IMR-90 (cell line): ENCODE measurements around the gene SRP14. TPM values are rescaled to one million over a fixed set of nuclear protein-coding genes. Genes with fewer than 3 reads are reported as not detected.

Experiments
- ATAC-seq: fragments of 200-7000 bp; cut with Tn5 transposase; 2 replicates; pipeline ENCODE4 v1.9.1; 2020; ENCODE audit warnings: low read depth, mild to moderate bottlenecking, moderate library complexity
- BruUV-seq: library from RNA; stranded (reverse); fragments of 400-500 nt; replicated peaks from 2 replicates; lab custom pipeline; 2021; lab: Mats Ljungman, UMichigan
- CTCF ChIA-PET: fragments of 300-600 bp; formaldehyde crosslinking; extraction: SDS; loops from one replicate; lab custom pipeline; 2021; ENCODE audit warnings: antibody characterized with exemption; lab: Yijun Ruan, JAX
- POLR2A ChIA-PET: fragments of 300-600 bp; sonication (Branson Sonifier 250); formaldehyde crosslinking; loops from one replicate; lab custom pipeline; 2022; ENCODE audit warnings: antibody characterized with exemption; ENCODE audit not compliant: unreplicated experiment; lab: Charles Lee
- DNase-seq: peaks from one replicate; pipeline ENCODE4 v3.0.0; 2013
- H2AFZ ChIP-seq: replicated peaks from 2 replicates; pipeline ENCODE3; 2013; ENCODE audit warnings: low read length, mild to moderate bottlenecking; ENCODE audit not compliant: poor library complexity
- H2AK5ac ChIP-seq: 2 replicates; pipeline ENCODE4 v1.6.1; 2013; ENCODE audit warnings: low read depth, low read length, inconsistent platforms
- H2AK9ac ChIP-seq: replicated peaks from 2 replicates; pipeline ENCODE3; 2013; ENCODE audit warnings: mild to moderate bottlenecking, low read depth, low read length, moderate library complexity; ENCODE audit not compliant: poor library complexity
- H2BK120ac ChIP-seq: 2 replicates; pipeline ENCODE4 v1.6.1; 2013; ENCODE audit warnings: low read depth, low read length, inconsistent platforms
- H2BK15ac ChIP-seq: 3 replicates; pipeline ENCODE4 v1.6.1; 2013; ENCODE audit warnings: low read depth, low read length, inconsistent platforms
- H2BK20ac ChIP-seq: 2 replicates; pipeline ENCODE4 v1.6.1; 2013; ENCODE audit warnings: low read depth, mild to moderate bottlenecking, inconsistent platforms, low read length, moderate library complexity
- H2BK5ac ChIP-seq: 2 replicates; pipeline ENCODE4 v1.6.1; 2013; ENCODE audit warnings: mild to moderate bottlenecking, low read depth, low read length, inconsistent platforms; ENCODE audit not compliant: poor library complexity, severe bottlenecking
- H3K14ac ChIP-seq: replicated peaks from 2 replicates; pipeline ENCODE4 v1.6.1; 2013; ENCODE audit warnings: low read depth, low read length, inconsistent platforms
- H3K18ac ChIP-seq: 2 replicates; pipeline ENCODE4 v1.6.1; 2013; ENCODE audit warnings: low read depth, low read length, control low read depth
- H3K23ac ChIP-seq: 2 replicates; pipeline ENCODE4 v1.6.1; 2013; ENCODE audit warnings: low read depth, low read length, inconsistent platforms
- H3K27ac ChIP-seq: 2 replicates; pipeline ENCODE4 v1.5.1; 2013; ENCODE audit warnings: mild to moderate bottlenecking, control low read depth, low read length; ENCODE audit not compliant: insufficient read depth
- H3K27me3 ChIP-seq: 2 replicates; pipeline ENCODE4 v1.6.1; 2013; ENCODE audit warnings: low read length; ENCODE audit not compliant: control insufficient read depth, insufficient read depth
- H3K36me3 ChIP-seq: 2 replicates; pipeline ENCODE4 v1.6.1; 2013; ENCODE audit warnings: low read length, mixed read lengths; ENCODE audit not compliant: control insufficient read depth, insufficient read depth
- H3K4ac ChIP-seq: 2 replicates; pipeline ENCODE4 v1.6.1; 2013; ENCODE audit warnings: low read depth, low read length, inconsistent platforms
- H3K4me1 ChIP-seq: 2 replicates; pipeline ENCODE4 v1.6.1; 2013; ENCODE audit warnings: low read length, mixed read lengths; ENCODE audit not compliant: control insufficient read depth, insufficient read depth
- H3K4me2 ChIP-seq: 2 replicates; pipeline ENCODE4 v1.6.1; 2013; ENCODE audit warnings: low read depth, mild to moderate bottlenecking, control low read depth, low read length, moderate library complexity
- H3K4me3 ChIP-seq: 2 replicates; pipeline ENCODE4 v1.5.1; 2013; ENCODE audit warnings: low read depth, mild to moderate bottlenecking, control low read depth, low read length, moderate library complexity; ENCODE audit not compliant: insufficient read depth
- H3K56ac ChIP-seq: 2 replicates; pipeline ENCODE4 v1.6.1; 2013; ENCODE audit warnings: low read length, inconsistent platforms; ENCODE audit not compliant: insufficient read depth; ENCODE audit errors: extremely low read depth
- H3K79me1 ChIP-seq, 2 experiments: 2 replicates each; pipeline ENCODE4 v1.6.1; 2013; ENCODE audit warnings: low read length in 2 of 2, inconsistent platforms in 1 of 2, low read depth in 1 of 2
- H3K9ac ChIP-seq: 2 replicates; pipeline ENCODE4 v1.6.1; 2013; ENCODE audit warnings: low read depth, low read length, control low read depth
- H3K9me1 ChIP-seq: 2 replicates; pipeline ENCODE4 v1.6.1; 2013; ENCODE audit warnings: low read length, inconsistent platforms; ENCODE audit not compliant: insufficient read depth
- H3K9me3 ChIP-seq: 2 replicates; pipeline ENCODE4 v1.6.1; 2013; ENCODE audit warnings: low read length; ENCODE audit not compliant: control insufficient read depth, insufficient read depth
- H4K20me1 ChIP-seq: 2 replicates; pipeline ENCODE4 v1.6.1; 2013; ENCODE audit warnings: low read length, inconsistent platforms; ENCODE audit not compliant: insufficient read depth
- H4K5ac ChIP-seq: 2 replicates; pipeline ENCODE4 v1.6.1; 2013; ENCODE audit warnings: mild to moderate bottlenecking, low read depth, low read length, control low read depth
- H4K8ac ChIP-seq, 2 experiments: 2 replicates each; pipeline ENCODE4 v1.6.1; 2013; ENCODE audit warnings: low read depth in 2 of 2, low read length in 2 of 2, control low read depth in 1 of 2, inconsistent platforms in 1 of 2
- H4K91ac ChIP-seq: 2 replicates; pipeline ENCODE4 v1.6.1; 2013; ENCODE audit warnings: low read depth, low read length, inconsistent platforms; ENCODE audit not compliant: insufficient read depth
- FOS ChIP-seq: fragments of 150-350 bp; IDR thresholded peaks from 2 replicates; pipeline ENCODE4 v1.6.1; 2016; ENCODE audit warnings: low read depth, low read length
- POLR2A ChIP-seq: IDR thresholded peaks from 2 replicates; pipeline ENCODE4 v1.6.1; 2012; ENCODE audit warnings: mild to moderate bottlenecking, low read depth, low read length
- RAD21 ChIP-seq: IDR thresholded peaks from 2 replicates; pipeline ENCODE4 v1.6.1; 2012; ENCODE audit warnings: low read length, improper control_type of control experiment
- RCOR1 ChIP-seq: IDR thresholded peaks from 2 replicates; pipeline ENCODE4 v1.6.1; 2012; ENCODE audit warnings: mild to moderate bottlenecking, low read length, improper control_type of control experiment; ENCODE audit not compliant: insufficient replicate concordance
- RFX5 ChIP-seq: IDR thresholded peaks from 2 replicates; pipeline ENCODE4 v1.8.0; 2012; ENCODE audit warnings: low read depth, mild to moderate bottlenecking, low read length, moderate library complexity
- SMC3 ChIP-seq: fragments of 150-350 bp; IDR thresholded peaks from 2 replicates; pipeline ENCODE4 v1.6.1; 2016; ENCODE audit warnings: low read depth, mild to moderate bottlenecking, antibody characterized with exemption, low read length, moderate library complexity
- WGBS, 2 experiments: methylation state at CpG; one replicate each; pipeline versions ENCODE4 v1.1.5 to v1.1.7; 2013; ENCODE audit warnings: missing lambda C conversion rate in 2 of 2; ENCODE audit not compliant: insufficient read length in 1 of 2; ENCODE audit errors: extremely low coverage in 2 of 2; 5-methylcytosine and 5-hydroxymethylcytosine counted together
- dilution Hi-C: fragments of 300-500 bp; cut with HindIII; formaldehyde crosslinking; loops from one replicate; pipeline ENCODE4 v1.14.3; 2018; ENCODE audit warnings: low sequenced_read_pairs; ENCODE audit not compliant: unreplicated experiment
- in situ Hi-C: fragments of 300-500 bp; cut with MboI; formaldehyde crosslinking; loops from 3 replicates; pipeline ENCODE4 v1.14.3; 2019; ENCODE audit warnings: low sequenced_read_pairs, inconsistent platforms, mixed read lengths
- intact Hi-C: fragments of 100-400 bp; cut with micrococcal nuclease; formaldehyde crosslinking; loops from 2 replicates; pipeline ENCODE4 v1.10.0; 2022
- polyA plus RNA-seq, 3 experiments: library from polyadenylated mRNA; depleted of rRNA; stranded (reverse); fragments of >200 nt; gene quantifications; 2 replicates each; pipeline ENCODE4 v1.2.3, GENCODE V29; 2012; ENCODE audit warnings: low replicate concordance in 1 of 3
- total RNA-seq: library from RNA; depleted of rRNA; stranded (reverse); fragments of >200 nt; gene quantifications from 2 replicates; pipeline ENCODE4 v1.2.3, GENCODE V29; 2012
- TF ChIP-seq, protein P1 (sequence below): fragments of 150-350 bp; IDR thresholded peaks from 2 replicates; pipeline ENCODE4 v1.6.1; 2016; ENCODE audit warnings: low read depth, mild to moderate bottlenecking, low read length, moderate library complexity, borderline replicate concordance

Gene SRP14
- total and polyA plus RNA-seq, 2 of the 4 experiments (the other 2 are of a cell fraction) = 106 to 295 TPM

DNA sequence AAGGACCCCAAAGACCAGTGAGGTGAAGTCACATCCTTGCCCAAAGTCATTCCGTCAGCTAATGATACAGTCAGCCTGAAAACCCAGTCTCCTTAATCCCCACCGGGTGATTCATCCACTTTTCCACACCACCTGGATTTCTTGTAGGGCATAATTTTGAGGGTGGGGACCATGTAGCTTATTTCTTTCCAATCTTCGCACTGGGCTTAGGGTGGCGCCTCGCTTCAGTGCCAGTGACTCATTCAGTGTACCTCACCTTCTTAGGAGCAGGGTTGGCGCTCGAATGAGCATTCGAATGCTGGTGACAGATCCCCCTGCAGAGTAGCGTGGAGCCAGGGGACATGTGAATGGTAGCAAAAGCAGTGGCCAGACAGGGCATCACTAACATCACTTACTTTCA lies 45.7 kb upstream of the SRP14 start:
- dilution Hi-C loops (no loop called here), intact Hi-C loops (no loop called here), in situ Hi-C loops (no loop called here)
- DNase-seq = no peak
- no peak overlapping the region for H4K5ac ChIP-seq
- H3K56ac ChIP-seq = no peak overlapping the region
- H3K23ac ChIP-seq = no peak overlapping the region
- peak overlapping the region; percentile 49; the same call in 1 of the 2 replicates for H4K91ac ChIP-seq
- H3K4me2 ChIP-seq = no peak overlapping the region
- H2AFZ ChIP-seq = no peak overlapping the region
- H3K9ac ChIP-seq = no peak overlapping the region
- no peak overlapping the region for H3K4me3 ChIP-seq
- ChIA-PET POLR2A (no interaction called here), CTCF (no interaction called here)
- peak overlapping the region; percentile 54 for H2BK20ac ChIP-seq
- no peak overlapping the region for H3K27ac ChIP-seq
- H2BK15ac ChIP-seq = peak overlapping the region; percentile 30; the same call in 2 of the 3 replicates
- peaks cover 45% of the 10 kb centered on the region for H3K4me1 ChIP-seq
- no peaks in the 10 kb centered on the region for H3K36me3 ChIP-seq
- no peak overlapping the region for H3K18ac ChIP-seq
- no TSS peak for BruUV-seq
- peak overlapping the region; percentile 15 for H2AK9ac ChIP-seq
- ATAC-seq = no peak
- H2BK120ac ChIP-seq = peak overlapping the region; percentile 60
- peaks cover 46% of the 10 kb centered on the region for H3K9me1 ChIP-seq
- peak overlapping the region; percentile 81 for H3K4ac ChIP-seq
- no peaks in the 10 kb centered on the region for H4K20me1 ChIP-seq
- peak overlapping the region; percentile 62 for H2AK5ac ChIP-seq
- WGBS, 2 experiments = no CpG with 5 or more reads among the region's 9 CpGs
- TF ChIP-seq SMC3 (no peak), FOS (no peak), RFX5 (no peak), POLR2A (no peak), RAD21 (no peak), RCOR1 (no peak)
- TF ChIP-seq, protein P1, sequence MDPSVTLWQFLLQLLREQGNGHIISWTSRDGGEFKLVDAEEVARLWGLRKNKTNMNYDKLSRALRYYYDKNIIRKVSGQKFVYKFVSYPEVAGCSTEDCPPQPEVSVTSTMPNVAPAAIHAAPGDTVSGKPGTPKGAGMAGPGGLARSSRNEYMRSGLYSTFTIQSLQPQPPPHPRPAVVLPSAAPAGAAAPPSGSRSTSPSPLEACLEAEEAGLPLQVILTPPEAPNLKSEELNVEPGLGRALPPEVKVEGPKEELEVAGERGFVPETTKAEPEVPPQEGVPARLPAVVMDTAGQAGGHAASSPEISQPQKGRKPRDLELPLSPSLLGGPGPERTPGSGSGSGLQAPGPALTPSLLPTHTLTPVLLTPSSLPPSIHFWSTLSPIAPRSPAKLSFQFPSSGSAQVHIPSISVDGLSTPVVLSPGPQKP = no peak
- peak overlapping the region; percentile 53 for H3K14ac ChIP-seq
- no peak overlapping the region for H2BK5ac ChIP-seq
- no peaks in the 10 kb centered on the region for H3K27me3 ChIP-seq
- peak overlapping the region in 1 of 2 experiments; percentile 25; a peak in 1 of 4 replicates for H4K8ac ChIP-seq
- H3K79me1 ChIP-seq = peaks cover 0 to 28% of the 10 kb centered on the region in 2 experiments; a peak in 3 of 4 replicates
- H3K9me3 ChIP-seq = no peaks in the 10 kb centered on the region
